ENCODE data around the gene NT5DC1. TPM values are rescaled to one million over a fixed set of nuclear protein-coding genes. Genes with fewer than 3 reads are reported as not detected.
A peak's percentile ranks its signal among the peaks of the same experiment; 100 is the strongest.
"Not testable (repeated sequence)": the region's sequence is repeated elsewhere in the genome, so short reads cannot be mapped to it uniquely, and the experiment has no call there.

NT5DC1 gene
- total RNA-seq, 2 experiments from 2014 or later = 20.5 to 58.8 TPM

DNA sequence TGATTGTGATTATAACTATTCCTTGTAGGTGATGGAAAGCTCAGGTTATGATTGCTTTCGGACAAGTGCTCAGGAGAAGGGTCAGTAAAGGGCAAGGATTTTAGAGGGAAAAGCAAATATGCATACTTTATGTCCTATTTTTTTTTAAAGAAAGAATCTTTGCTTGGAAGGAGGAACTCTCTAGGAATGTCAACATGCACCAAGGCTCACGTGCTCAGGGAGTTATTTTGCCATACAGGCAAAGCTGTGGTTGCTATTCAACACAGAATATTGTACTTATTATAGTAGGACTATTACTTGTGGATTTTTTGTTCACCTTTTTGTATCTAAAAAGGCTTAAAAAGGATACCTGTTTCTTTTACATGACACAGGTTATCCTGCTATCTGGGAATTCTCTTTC lies 182.0 kb downstream of the NT5DC1 start:
- H3K79me2 ChIP-seq (ENCODE audit: insufficient read depth, low read depth, low read length) = peaks cover 22% of the 10 kb centered on the region
- ChIA-PET POLR2A (interaction anchor here (0.6 kb wide), 1 partner anchor 170 kb away, joined by 4 read pairs; no protein-coding TSS in a partner anchor), CTCF (ENCODE audit: unreplicated experiment) (interaction anchor here (0.6 kb wide), 1 partner anchor 428 kb away, joined by 3 read pairs; no protein-coding TSS in a partner anchor)
- no peaks in the 10 kb centered on the region for H3K9me3 ChIP-seq (ENCODE audit: low read length)
- H2AFZ ChIP-seq (ENCODE audit: low read length) = peak overlapping the region; percentile 76; the same call in 1 of the 2 replicates
- no peak overlapping the region for H3K4me3 ChIP-seq (ENCODE audit: low read depth, low read length, poor library complexity, severe bottlenecking)
- peaks cover 9% of the 10 kb centered on the region for H3K36me3 ChIP-seq (ENCODE audit: insufficient read depth, low read length)
- no peak for TF ChIP-seq EZH2phosphoT487 (IDR thresholded peaks at IDR 0.05; ENCODE audit: borderline replicate concordance, low read depth, low read length)
- TF ChIP-seq, protein P1, sequence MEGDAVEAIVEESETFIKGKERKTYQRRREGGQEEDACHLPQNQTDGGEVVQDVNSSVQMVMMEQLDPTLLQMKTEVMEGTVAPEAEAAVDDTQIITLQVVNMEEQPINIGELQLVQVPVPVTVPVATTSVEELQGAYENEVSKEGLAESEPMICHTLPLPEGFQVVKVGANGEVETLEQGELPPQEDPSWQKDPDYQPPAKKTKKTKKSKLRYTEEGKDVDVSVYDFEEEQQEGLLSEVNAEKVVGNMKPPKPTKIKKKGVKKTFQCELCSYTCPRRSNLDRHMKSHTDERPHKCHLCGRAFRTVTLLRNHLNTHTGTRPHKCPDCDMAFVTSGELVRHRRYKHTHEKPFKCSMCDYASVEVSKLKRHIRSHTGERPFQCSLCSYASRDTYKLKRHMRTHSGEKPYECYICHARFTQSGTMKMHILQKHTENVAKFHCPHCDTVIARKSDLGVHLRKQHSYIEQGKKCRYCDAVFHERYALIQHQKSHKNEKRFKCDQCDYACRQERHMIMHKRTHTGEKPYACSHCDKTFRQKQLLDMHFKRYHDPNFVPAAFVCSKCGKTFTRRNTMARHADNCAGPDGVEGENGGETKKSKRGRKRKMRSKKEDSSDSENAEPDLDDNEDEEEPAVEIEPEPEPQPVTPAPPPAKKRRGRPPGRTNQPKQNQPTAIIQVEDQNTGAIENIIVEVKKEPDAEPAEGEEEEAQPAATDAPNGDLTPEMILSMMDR (conservative IDR thresholded peaks at IDR 0.05; ENCODE audit: low read length) = no peak
- H3K4me2 ChIP-seq (ENCODE audit: low read length) = peak overlapping the region; percentile 92; the same call in 1 of the 2 replicates
- H3K4me1 ChIP-seq (ENCODE audit: insufficient read depth, low read length, poor library complexity, severe bottlenecking) = peaks cover 40% of the 10 kb centered on the region
- intact Hi-C loops (cut with micrococcal nuclease; ENCODE audit: unreplicated experiment) = loop anchor here (5.0 kb wide), 1 partner anchor 180 kb away; the partner anchor contains the start of gene CALHM6
- no peaks in the 10 kb centered on the region for H3K9me2 ChIP-seq (ENCODE audit: insufficient read depth, low read length)
- no peak overlapping the region for H3K27ac ChIP-seq (ENCODE audit: low read depth, low read length, poor library complexity, severe bottlenecking)
- no peak for DNase-seq (ENCODE audit: low spot score)
- peaks cover 13% of the 10 kb centered on the region; the same call in 1 of the 2 replicates for H4K20me1 ChIP-seq (ENCODE audit: insufficient read depth, low read length)
- BruUV-seq (replicated peaks) = no TSS peak

DNA sequence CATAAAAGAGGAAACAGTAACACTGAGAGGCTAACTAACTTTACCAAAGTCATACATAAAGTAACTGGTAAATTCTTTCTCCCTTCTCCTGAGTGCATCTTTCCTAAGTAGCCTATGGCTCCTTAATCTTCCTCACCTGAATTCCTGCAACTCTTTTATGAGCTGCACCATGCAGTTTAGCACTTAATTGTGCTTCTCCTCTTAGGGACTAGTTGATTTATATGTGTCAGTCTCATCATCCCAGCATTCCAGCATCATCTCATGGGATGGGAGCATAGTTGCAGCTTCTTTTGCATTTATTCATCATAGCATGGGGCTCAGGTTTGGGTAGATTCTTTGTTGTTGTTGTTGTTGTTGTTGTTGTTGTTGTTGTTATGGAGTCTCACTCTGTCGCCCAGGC lies 182.5 kb downstream of the NT5DC1 start:
- Histone ChIP-seq H3K27ac (ENCODE audit: low read depth, low read length, poor library complexity, severe bottlenecking) (no peak overlapping the region), H3K79me2 (ENCODE audit: insufficient read depth, low read depth, low read length) (peaks cover 17% of the 10 kb centered on the region), H3K4me2 (ENCODE audit: low read length) (no peak overlapping the region), H4K20me1 (ENCODE audit: insufficient read depth, low read length) (peaks cover 9% of the 10 kb centered on the region), H3K4me1 (ENCODE audit: insufficient read depth, low read length, poor library complexity, severe bottlenecking) (peaks cover 35% of the 10 kb centered on the region), H2AFZ (ENCODE audit: low read length) (no peak overlapping the region), H3K4me3 (ENCODE audit: low read depth, low read length, poor library complexity, severe bottlenecking) (no peak overlapping the region), H3K9me3 (ENCODE audit: low read length) (no peaks in the 10 kb centered on the region), H3K36me3 (ENCODE audit: insufficient read depth, low read length) (peaks cover 4% of the 10 kb centered on the region), H3K9me2 (ENCODE audit: insufficient read depth, low read length) (no peaks in the 10 kb centered on the region)
- DNase-seq (ENCODE audit: low spot score) = no peak
- intact Hi-C loops (cut with micrococcal nuclease; ENCODE audit: unreplicated experiment) = loop anchor here (5.0 kb wide), 1 partner anchor 179 kb away; the partner anchor contains the start of gene CALHM6
- TF ChIP-seq EZH2phosphoT487 (IDR thresholded peaks at IDR 0.05; ENCODE audit: borderline replicate concordance, low read depth, low read length) = no peak
- TF ChIP-seq, protein P1 (conservative IDR thresholded peaks at IDR 0.05; ENCODE audit: low read length) = no peak
- ChIA-PET POLR2A (interaction anchor here (0.6 kb wide), 1 partner anchor 481 kb away, joined by 3 read pairs; no protein-coding TSS in a partner anchor), CTCF (ENCODE audit: unreplicated experiment) (no interaction called here)
- no TSS peak for BruUV-seq (replicated peaks)

DNA sequence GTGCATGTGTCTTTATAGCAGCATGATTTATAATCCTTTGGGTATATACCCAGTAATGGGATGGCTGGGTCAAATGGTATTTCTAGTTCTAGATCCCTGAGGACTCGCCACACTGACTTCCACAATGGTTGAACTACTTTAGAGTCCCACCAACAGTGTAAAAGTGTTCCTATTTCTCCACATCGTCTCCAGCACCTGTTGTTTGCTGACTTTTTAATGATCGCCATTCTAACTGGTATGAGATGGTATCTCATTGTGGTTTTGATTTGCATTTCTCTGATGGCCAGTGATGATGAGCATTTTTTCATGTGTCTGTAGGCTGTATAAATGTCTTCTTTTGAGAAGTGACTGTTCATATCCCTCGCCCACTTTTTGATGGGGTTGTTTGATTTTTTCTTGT lies 184.3 kb downstream of the NT5DC1 start:
- H3K27ac ChIP-seq (ENCODE audit: low read depth, low read length, poor library complexity, severe bottlenecking); H3K9me2 ChIP-seq (ENCODE audit: insufficient read depth, low read length); POLR2A ChIA-PET; H2AFZ ChIP-seq (ENCODE audit: low read length); CTCF ChIA-PET (ENCODE audit: unreplicated experiment); DNase-seq (ENCODE audit: low spot score); H3K9me3 ChIP-seq (ENCODE audit: low read length); H3K4me3 ChIP-seq (ENCODE audit: low read depth, low read length, poor library complexity, severe bottlenecking); H3K79me2 ChIP-seq (ENCODE audit: insufficient read depth, low read depth, low read length); H4K20me1 ChIP-seq (ENCODE audit: insufficient read depth, low read length); H3K4me2 ChIP-seq (ENCODE audit: low read length); H3K36me3 ChIP-seq (ENCODE audit: insufficient read depth, low read length); BruUV-seq (replicated peaks): not testable (repeated sequence)
- H3K4me1 ChIP-seq (ENCODE audit: insufficient read depth, low read length, poor library complexity, severe bottlenecking) = peaks cover 28% of the 10 kb centered on the region
- intact Hi-C loops (cut with micrococcal nuclease; ENCODE audit: unreplicated experiment) = loop anchor here (5.0 kb wide), 1 partner anchor 177 kb away; the partner anchor contains the start of gene CALHM6
